ENCODE results near the gene BRMS1.
"Not testable (repeated sequence)": the region's sequence is repeated elsewhere in the genome, so short reads cannot be mapped to it uniquely, and the experiment has no call there.

BRMS1 gene

GRCh38 chr11:66344550-66345315 is at the start of gene BRMS1:
BRMS1 (minus strand) TSS chr11:66345104; CDS start chr11:66342234, 2,870 bp downstream.
- DNase-seq: peak; percentile 93

- no peak for DNase-seq
These were observed 49.0 kb upstream of the BRMS1 start for GRCh38 chr11:66393954-66394353.

- no peak for DNase-seq
These were observed 46.4 kb upstream of the BRMS1 start for GRCh38 chr11:66391322-66391721.

- peak; percentile 63 for DNase-seq
These were observed 44.0 kb upstream of the BRMS1 start for GRCh38 chr11:66388780-66389386.

GRCh38 chr11:66386171-66387069 is 41.5 kb upstream of the BRMS1 start:
- peak; percentile 85 for DNase-seq

GRCh38 chr11:66384316-66384715 is 39.4 kb upstream of the BRMS1 start:
- not testable (repeated sequence) for DNase-seq

GRCh38 chr11:66380264-66380663 is 35.4 kb upstream of the BRMS1 start:
- DNase-seq: not testable (repeated sequence)

GRCh38 chr11:66373690-66374287 is 28.9 kb upstream of the BRMS1 start:
- DNase-seq: not testable (repeated sequence)

- no peak for DNase-seq
These were observed 28.4 kb upstream of the BRMS1 start for GRCh38 chr11:66373265-66373664.

GRCh38 chr11:66371627-66372415 is 26.9 kb upstream of the BRMS1 start, which contains the start of gene SLC29A2:
SLC29A2 (minus strand) TSS chr11:66371760; CDS start chr11:66371591, 169 bp downstream.
- DNase-seq: peak; percentile 59

GRCh38 chr11:66369073-66369894 is 24.4 kb upstream of the BRMS1 start:
- no peak for DNase-seq

GRCh38 chr11:66368484-66368883 is 23.6 kb upstream of the BRMS1 start:
- no peak for DNase-seq

GRCh38 chr11:66367561-66368312 is 22.8 kb upstream of the BRMS1 start:
- DNase-seq: no peak

GRCh38 chr11:66366844-66367477 is 22.1 kb upstream of the BRMS1 start:
- DNase-seq: no peak

- DNase-seq: no peak
These were observed 21.1 kb upstream of the BRMS1 start for GRCh38 chr11:66365711-66366619.

- no peak for DNase-seq
These were observed 20.3 kb upstream of the BRMS1 start for GRCh38 chr11:66365166-66365565.

- peak; percentile 85 for DNase-seq
These were observed 19.1 kb upstream of the BRMS1 start for GRCh38 chr11:66363805-66364535.

GRCh38 chr11:66363187-66363601 is 18.3 kb upstream of the BRMS1 start:
- no peak for DNase-seq
